HepG2 (cell line): ENCODE data around the gene DGUOK. TPM values are rescaled to one million over a fixed set of nuclear protein-coding genes. Genes with fewer than 3 reads are reported as not detected.
A peak's percentile ranks its signal among the peaks of the same experiment; 100 is the strongest.

ENCODE experiments used
- ATF7-NPFF ChIP-seq: sonication (generic); formaldehyde crosslinking; IDR thresholded peaks from 2 replicates; pipeline ENCODE4 v1.8.1; 2023; ENCODE audit warnings: mild to moderate bottlenecking, low read depth, missing genetic modification reagents, moderate library complexity
- BRCA1 ChIP-seq: sonication (generic); formaldehyde crosslinking; IDR thresholded peaks from 2 replicates; pipeline ENCODE4 v1.4.0; 2020; ENCODE audit warnings: missing genetic modification reagents
- GTF3A ChIP-seq: sonication (generic); formaldehyde crosslinking; conservative IDR thresholded peaks from 2 replicates; pipeline ENCODE4 v1.4.0; 2020; ENCODE audit warnings: mild to moderate bottlenecking, missing genetic modification reagents
- HOXA3 ChIP-seq: sonication (generic); formaldehyde crosslinking; IDR thresholded peaks from 2 replicates; pipeline ENCODE4 v1.5.0; 2020; ENCODE audit warnings: missing genetic modification reagents
- KMT2A ChIP-seq: sonication (generic); formaldehyde crosslinking; IDR thresholded peaks from 2 replicates; pipeline ENCODE4 v1.4.0; 2020; ENCODE audit warnings: missing genetic modification reagents
- REL ChIP-seq: sonication (generic); formaldehyde crosslinking; conservative IDR thresholded peaks from 2 replicates; pipeline ENCODE4 v1.8.0; 2022; ENCODE audit warnings: mild to moderate bottlenecking, missing genetic modification reagents, moderate library complexity
- REPIN1 ChIP-seq: sonication (generic); formaldehyde crosslinking; IDR thresholded peaks from 2 replicates; pipeline ENCODE4 v1.8.0; 2022; ENCODE audit warnings: missing genetic modification reagents, low read depth, mild to moderate bottlenecking, borderline replicate concordance
- STAG1 ChIP-seq: sonication (generic); formaldehyde crosslinking; IDR thresholded peaks from 2 replicates; pipeline ENCODE4 v1.4.0; 2020; ENCODE audit warnings: missing genetic modification reagents
- ZBTB7A ChIP-seq: sonication (generic); formaldehyde crosslinking; IDR thresholded peaks from 2 replicates; pipeline ENCODE4 v1.8.0; 2022; ENCODE audit warnings: mild to moderate bottlenecking, missing genetic modification reagents
- ZFP90 ChIP-seq: sonication (generic); formaldehyde crosslinking; IDR thresholded peaks from 2 replicates; pipeline ENCODE4 v1.8.0; 2022; ENCODE audit warnings: missing genetic modification reagents, mild to moderate bottlenecking, inconsistent platforms, borderline replicate concordance
- ZMAT3 ChIP-seq: sonication (generic); formaldehyde crosslinking; conservative IDR thresholded peaks from 2 replicates; pipeline ENCODE4 v1.7.0; 2021; ENCODE audit warnings: missing genetic modification reagents
- ZNF30 ChIP-seq: sonication (generic); formaldehyde crosslinking; IDR thresholded peaks from 2 replicates; pipeline ENCODE4 v1.5.0; 2020; ENCODE audit warnings: mild to moderate bottlenecking, missing genetic modification reagents
- ZNF605 ChIP-seq: sonication (generic); formaldehyde crosslinking; IDR thresholded peaks from 2 replicates; pipeline ENCODE4 v1.8.0; 2022; ENCODE audit warnings: mild to moderate bottlenecking, missing genetic modification reagents
- ZNF724P ChIP-seq: sonication (generic); formaldehyde crosslinking; IDR thresholded peaks from 2 replicates; pipeline ENCODE4 v1.8.0; 2022; ENCODE audit warnings: missing genetic modification reagents, borderline replicate concordance
- ZNF766 ChIP-seq: sonication (generic); formaldehyde crosslinking; IDR thresholded peaks from 2 replicates; pipeline ENCODE4 v1.5.0; 2020; ENCODE audit warnings: missing genetic modification reagents, borderline replicate concordance
- ZSCAN21 ChIP-seq: sonication (generic); formaldehyde crosslinking; IDR thresholded peaks from 2 replicates; pipeline ENCODE4 v1.8.0; 2022; ENCODE audit warnings: mild to moderate bottlenecking, missing genetic modification reagents, moderate library complexity, borderline replicate concordance
- ZSCAN25 ChIP-seq: sonication (generic); formaldehyde crosslinking; IDR thresholded peaks from 2 replicates; pipeline ENCODE4 v1.8.0; 2022; ENCODE audit warnings: mild to moderate bottlenecking, missing genetic modification reagents
- polyA plus RNA-seq, 8 experiments: library from polyadenylated mRNA; depleted of rRNA in 3 of 8; stranded (reverse) in 7 of 8; unstranded in 1 of 8; fragments of >200 nt; fragmentation: Illumina TruSeq in 4 of 8; extraction: Trizol in 4 of 8; gene quantifications; 2 replicates each; pipeline versions ENCODE4 v1.2.1 to v1.2.3, GENCODE V29; 2011 to 2016; ENCODE audit warnings: low read depth in 4 of 8, missing spikeins in 1 of 8, mixed read lengths in 1 of 8; ENCODE audit not compliant: insufficient read depth in 1 of 8
- total RNA-seq, 5 experiments: library from RNA; depleted of rRNA; stranded (reverse); fragments of >200 nt; fragmentation: Illumina TruSeq; extraction: Trizol; gene quantifications; 2 replicates each; pipeline ENCODE4 v1.2.3, GENCODE V29; 2016; ENCODE audit warnings: low read depth in 1 of 5
- TF ChIP-seq, protein P1 (sequence below): IDR thresholded peaks from 2 replicates; pipeline ENCODE4 v1.6.1; 2016; ENCODE audit warnings: mild to moderate bottlenecking, missing biosample characterization, missing genetic modification reagents
- TF ChIP-seq, protein P2 (sequence below): sonication (generic); formaldehyde crosslinking; IDR thresholded peaks from 2 replicates; pipeline ENCODE4 v1.8.1; 2023; ENCODE audit warnings: missing genetic modification reagents, mild to moderate bottlenecking, borderline replicate concordance
- TF ChIP-seq, protein P3 (sequence below): IDR thresholded peaks from 2 replicates; pipeline ENCODE4 v1.6.1; 2012; ENCODE audit warnings: inconsistent platforms
- TF ChIP-seq, protein P4 (sequence below): sonication (generic); formaldehyde crosslinking; conservative IDR thresholded peaks from 2 replicates; pipeline ENCODE4 v1.4.0; 2020; ENCODE audit warnings: missing genetic modification reagents
- TF ChIP-seq, protein P5 (sequence below): sonication (generic); formaldehyde crosslinking; IDR thresholded peaks from 2 replicates; pipeline ENCODE4 v1.4.0; 2020; ENCODE audit warnings: missing genetic modification reagents, borderline replicate concordance
- TF ChIP-seq, protein P6 (sequence below): IDR thresholded peaks from 2 replicates; pipeline ENCODE4 v1.6.1; 2012; ENCODE audit warnings: low read depth, low read length, improper control_type of control experiment

DGUOK gene
- total and polyA plus RNA-seq, 2 of the 13 experiments (the other 11 are each of a cell fraction or from before 2014, with no cell fraction given): 105 to 137 TPM

DNA sequence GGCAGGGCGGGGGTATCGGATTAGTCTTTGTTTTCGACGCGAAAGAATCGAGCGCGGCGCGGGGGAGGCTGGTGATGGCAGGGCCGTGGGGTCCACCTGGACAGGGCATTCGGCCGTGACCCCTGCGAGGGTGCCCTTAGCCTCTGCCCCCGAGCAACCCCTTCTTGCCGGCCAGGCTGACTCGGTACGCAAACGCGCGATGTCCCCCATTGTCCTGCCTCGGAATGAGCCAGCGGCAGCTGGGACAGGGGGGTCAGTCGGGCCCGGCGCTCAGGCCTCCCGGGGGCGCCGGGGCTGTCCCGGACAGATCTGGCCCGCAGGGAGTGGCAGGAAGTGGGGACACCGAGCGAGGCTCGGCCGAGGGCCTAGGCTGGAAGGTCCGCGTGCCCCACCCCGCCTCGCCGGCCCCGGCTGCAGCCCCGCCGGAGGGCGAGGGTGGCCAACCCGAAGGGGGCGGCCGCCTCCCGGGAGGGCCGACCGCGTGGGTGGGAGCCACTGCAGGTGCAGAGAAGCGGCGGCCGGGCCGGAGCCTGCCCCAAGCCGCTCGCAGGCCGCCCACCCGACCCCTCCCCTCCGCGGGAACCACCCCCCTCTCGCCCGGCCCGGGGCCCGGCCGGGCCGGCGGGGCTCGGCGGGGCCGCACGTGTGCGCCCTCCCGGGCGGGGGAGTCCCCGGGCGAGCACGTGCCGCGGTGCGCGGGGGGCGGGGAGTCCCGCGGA, 57.7 kb downstream of the DGUOK start, which contains the start of gene TET3 (continued):
- TF ChIP-seq KMT2A (CRISPR knock-in tag) (no peak; the same call in 1 of the 2 replicates), ZMAT3 (0 out of 2 replicates have a peak, but pooled peaks have one; percentile 8), REL (CRISPR knock-in tag) (no peak), ZSCAN21 (CRISPR knock-in tag) (peak; percentile 39), GTF3A (CRISPR knock-in tag) (no peak), ZNF724P (CRISPR knock-in tag) (peak; percentile 71; the same call in 1 of the 2 replicates), ZNF30 (CRISPR knock-in tag) (no peak), BRCA1 (no peak), ZSCAN25 (CRISPR knock-in tag) (no peak; the same call in 1 of the 2 replicates), ATF7-NPFF (peak; percentile 92), ZNF766 (CRISPR knock-in tag) (no peak), ZBTB7A (CRISPR knock-in tag) (0 out of 2 replicates have a peak, but pooled peaks have one; percentile 4), HOXA3 (CRISPR knock-in tag) (peak; percentile 28), ZNF605 (peak; percentile 51; the same call in 1 of the 2 replicates), STAG1 (CRISPR knock-in tag) (0 out of 2 replicates have a peak, but pooled peaks have one; percentile 1), REPIN1 (CRISPR knock-in tag) (peak; percentile 12; the same call in 1 of the 2 replicates), ZFP90 (CRISPR knock-in tag) (0 out of 2 replicates have a peak, but pooled peaks have one; percentile 13)
- TF ChIP-seq, protein P1, sequence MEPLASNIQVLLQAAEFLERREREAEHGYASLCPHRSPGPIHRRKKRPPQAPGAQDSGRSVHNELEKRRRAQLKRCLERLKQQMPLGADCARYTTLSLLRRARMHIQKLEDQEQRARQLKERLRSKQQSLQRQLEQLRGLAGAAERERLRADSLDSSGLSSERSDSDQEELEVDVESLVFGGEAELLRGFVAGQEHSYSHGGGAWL (CRISPR knock-in tag): no peak; the same call in 1 of the 2 replicates
- TF ChIP-seq, protein P2, sequence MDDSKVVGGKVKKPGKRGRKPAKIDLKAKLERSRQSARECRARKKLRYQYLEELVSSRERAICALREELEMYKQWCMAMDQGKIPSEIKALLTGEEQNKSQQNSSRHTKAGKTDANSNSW (CRISPR knock-in tag): no peak
- TF ChIP-seq, protein P3, sequence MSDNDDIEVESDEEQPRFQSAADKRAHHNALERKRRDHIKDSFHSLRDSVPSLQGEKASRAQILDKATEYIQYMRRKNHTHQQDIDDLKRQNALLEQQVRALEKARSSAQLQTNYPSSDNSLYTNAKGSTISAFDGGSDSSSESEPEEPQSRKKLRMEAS: peak; percentile 87
- TF ChIP-seq, protein P4, sequence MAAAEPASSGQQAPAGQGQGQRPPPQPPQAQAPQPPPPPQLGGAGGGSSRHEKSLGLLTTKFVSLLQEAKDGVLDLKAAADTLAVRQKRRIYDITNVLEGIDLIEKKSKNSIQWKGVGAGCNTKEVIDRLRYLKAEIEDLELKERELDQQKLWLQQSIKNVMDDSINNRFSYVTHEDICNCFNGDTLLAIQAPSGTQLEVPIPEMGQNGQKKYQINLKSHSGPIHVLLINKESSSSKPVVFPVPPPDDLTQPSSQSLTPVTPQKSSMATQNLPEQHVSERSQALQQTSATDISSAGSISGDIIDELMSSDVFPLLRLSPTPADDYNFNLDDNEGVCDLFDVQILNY (CRISPR knock-in tag): no peak; the same call in 1 of the 2 replicates
- TF ChIP-seq, protein P5, sequence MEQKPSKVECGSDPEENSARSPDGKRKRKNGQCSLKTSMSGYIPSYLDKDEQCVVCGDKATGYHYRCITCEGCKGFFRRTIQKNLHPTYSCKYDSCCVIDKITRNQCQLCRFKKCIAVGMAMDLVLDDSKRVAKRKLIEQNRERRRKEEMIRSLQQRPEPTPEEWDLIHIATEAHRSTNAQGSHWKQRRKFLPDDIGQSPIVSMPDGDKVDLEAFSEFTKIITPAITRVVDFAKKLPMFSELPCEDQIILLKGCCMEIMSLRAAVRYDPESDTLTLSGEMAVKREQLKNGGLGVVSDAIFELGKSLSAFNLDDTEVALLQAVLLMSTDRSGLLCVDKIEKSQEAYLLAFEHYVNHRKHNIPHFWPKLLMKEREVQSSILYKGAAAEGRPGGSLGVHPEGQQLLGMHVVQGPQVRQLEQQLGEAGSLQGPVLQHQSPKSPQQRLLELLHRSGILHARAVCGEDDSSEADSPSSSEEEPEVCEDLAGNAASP: no peak
- TF ChIP-seq, protein P6, sequence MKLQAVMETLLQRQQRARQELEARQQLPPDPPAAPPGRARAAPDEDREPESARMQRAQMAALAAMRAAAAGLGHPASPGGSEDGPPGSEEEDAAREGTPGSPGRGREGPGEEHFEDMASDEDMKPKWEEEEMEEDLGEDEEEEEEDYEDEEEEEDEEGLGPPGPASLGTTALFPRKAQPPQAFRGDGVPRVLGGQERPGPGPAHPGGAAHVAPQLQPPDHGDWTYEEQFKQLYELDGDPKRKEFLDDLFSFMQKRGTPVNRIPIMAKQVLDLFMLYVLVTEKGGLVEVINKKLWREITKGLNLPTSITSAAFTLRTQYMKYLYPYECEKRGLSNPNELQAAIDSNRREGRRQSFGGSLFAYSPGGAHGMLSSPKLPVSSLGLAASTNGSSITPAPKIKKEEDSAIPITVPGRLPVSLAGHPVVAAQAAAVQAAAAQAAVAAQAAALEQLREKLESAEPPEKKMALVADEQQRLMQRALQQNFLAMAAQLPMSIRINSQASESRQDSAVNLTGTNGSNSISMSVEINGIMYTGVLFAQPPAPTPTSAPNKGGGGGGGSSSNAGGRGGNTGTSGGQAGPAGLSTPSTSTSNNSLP: no peak
